ENCODE data around the gene ABI2. TPM values are rescaled to one million over a fixed set of nuclear protein-coding genes. Genes with fewer than 3 reads are reported as not detected.

ABI2 gene
- total and polyA plus RNA-seq, 2 experiments from 2014 or later = 22.6 to 27.5 TPM

DNA sequence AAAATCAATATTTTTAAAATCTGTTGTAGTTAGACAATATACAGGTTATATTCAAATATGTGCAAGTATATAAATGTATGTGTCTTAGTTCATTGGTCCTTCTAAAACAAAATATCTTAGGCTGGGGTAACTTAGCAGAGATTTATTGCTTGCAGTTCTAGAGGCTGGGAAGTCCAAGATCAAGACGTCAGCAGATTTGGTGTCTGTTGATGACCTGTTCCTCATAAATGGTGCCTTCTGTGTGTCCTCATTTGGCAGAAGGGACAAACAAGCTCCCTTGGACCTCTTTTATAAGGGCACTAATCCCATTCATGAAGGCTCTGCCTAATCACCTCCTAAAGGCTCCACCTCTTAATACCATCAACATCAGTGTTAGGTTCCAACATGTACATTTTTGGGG lies 31.3 kb downstream of the ABI2 start:
- Histone ChIP-seq H3K27ac (no peak overlapping the region), H3K36me3 (replicated peaks; ENCODE audit: insufficient read depth, low read depth) (no peaks in the 10 kb centered on the region), H4K20me1 (ENCODE audit: insufficient read depth, poor library complexity, severe bottlenecking) (peaks cover 5% of the 10 kb centered on the region), H3K9me3 (ENCODE audit: low read depth) (no peaks in the 10 kb centered on the region), H3K4me3 (no peak overlapping the region), H3K4me1 (ENCODE audit: insufficient read depth) (no peaks in the 10 kb centered on the region), H3K79me2 (peaks cover 56% of the 10 kb centered on the region), H2AFZ (no peak overlapping the region), H3K4me2 (no peak overlapping the region), H3K27me3 (no peaks in the 10 kb centered on the region), H3K9me2 (replicated peaks; ENCODE audit: insufficient read depth) (no peaks in the 10 kb centered on the region)
- 96% methylated on average over 1 of the region's 1 CpG for WGBS (ENCODE audit: low lambda C conversion rate, missing lambda C conversion rate)
- no peak for TF ChIP-seq EZH2 (IDR thresholded peaks at IDR 0.05; ENCODE audit: borderline replicate concordance)
- TF ChIP-seq EZH2phosphoT487 (IDR thresholded peaks at IDR 0.05; ENCODE audit: low read depth, severe bottlenecking, unreplicated experiment) = no peak
- TF ChIP-seq, protein P1, sequence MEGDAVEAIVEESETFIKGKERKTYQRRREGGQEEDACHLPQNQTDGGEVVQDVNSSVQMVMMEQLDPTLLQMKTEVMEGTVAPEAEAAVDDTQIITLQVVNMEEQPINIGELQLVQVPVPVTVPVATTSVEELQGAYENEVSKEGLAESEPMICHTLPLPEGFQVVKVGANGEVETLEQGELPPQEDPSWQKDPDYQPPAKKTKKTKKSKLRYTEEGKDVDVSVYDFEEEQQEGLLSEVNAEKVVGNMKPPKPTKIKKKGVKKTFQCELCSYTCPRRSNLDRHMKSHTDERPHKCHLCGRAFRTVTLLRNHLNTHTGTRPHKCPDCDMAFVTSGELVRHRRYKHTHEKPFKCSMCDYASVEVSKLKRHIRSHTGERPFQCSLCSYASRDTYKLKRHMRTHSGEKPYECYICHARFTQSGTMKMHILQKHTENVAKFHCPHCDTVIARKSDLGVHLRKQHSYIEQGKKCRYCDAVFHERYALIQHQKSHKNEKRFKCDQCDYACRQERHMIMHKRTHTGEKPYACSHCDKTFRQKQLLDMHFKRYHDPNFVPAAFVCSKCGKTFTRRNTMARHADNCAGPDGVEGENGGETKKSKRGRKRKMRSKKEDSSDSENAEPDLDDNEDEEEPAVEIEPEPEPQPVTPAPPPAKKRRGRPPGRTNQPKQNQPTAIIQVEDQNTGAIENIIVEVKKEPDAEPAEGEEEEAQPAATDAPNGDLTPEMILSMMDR (IDR thresholded peaks at IDR 0.05; ENCODE audit: poor library complexity) = no peak
- no peak for DNase-seq (ENCODE audit: low spot score)

DNA sequence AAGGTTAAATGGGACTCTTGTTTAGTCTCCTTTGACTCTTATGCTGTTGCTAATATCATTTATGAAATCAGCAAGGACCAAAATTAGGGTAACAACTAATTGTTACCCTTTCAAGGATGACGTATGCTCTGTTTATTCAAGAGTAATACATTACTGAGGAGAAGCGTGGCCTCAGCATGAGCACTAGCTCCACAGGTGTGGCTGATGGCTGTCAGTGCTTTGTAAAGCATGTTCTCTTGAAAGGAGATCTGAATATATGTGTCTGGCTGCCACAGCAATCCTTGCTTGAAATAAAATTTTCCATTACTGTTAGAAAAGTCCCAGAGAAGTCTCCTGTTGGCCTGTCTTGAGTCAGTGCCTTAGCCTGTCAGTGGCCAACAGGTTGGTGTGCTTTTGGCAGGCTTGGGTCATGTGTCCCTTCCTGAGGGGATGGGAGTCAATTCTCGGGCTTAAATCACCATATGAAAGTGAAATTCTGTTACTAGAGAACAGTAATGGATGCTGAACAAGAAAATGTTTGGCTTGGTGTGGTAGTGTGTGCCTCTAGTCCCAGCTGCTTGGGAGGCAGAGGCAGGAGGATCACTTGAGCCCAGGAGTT lies 32.7 kb downstream of the ABI2 start:
- Histone ChIP-seq H2AFZ (no peak overlapping the region), H3K4me1 (ENCODE audit: insufficient read depth) (no peaks in the 10 kb centered on the region), H3K9me2 (replicated peaks; ENCODE audit: insufficient read depth) (no peaks in the 10 kb centered on the region), H3K27me3 (no peaks in the 10 kb centered on the region), H3K27ac (no peak overlapping the region), H3K79me2 (peaks cover 52% of the 10 kb centered on the region), H3K9me3 (ENCODE audit: low read depth) (no peaks in the 10 kb centered on the region), H4K20me1 (ENCODE audit: insufficient read depth, poor library complexity, severe bottlenecking) (peaks cover 5% of the 10 kb centered on the region), H3K4me2 (no peak overlapping the region), H3K4me3 (no peak overlapping the region), H3K36me3 (replicated peaks; ENCODE audit: insufficient read depth, low read depth) (no peaks in the 10 kb centered on the region)
- DNase-seq (ENCODE audit: low spot score) = peak; percentile 19
- TF ChIP-seq EZH2phosphoT487 (IDR thresholded peaks at IDR 0.05; ENCODE audit: low read depth, severe bottlenecking, unreplicated experiment) (no peak), EZH2 (IDR thresholded peaks at IDR 0.05; ENCODE audit: borderline replicate concordance) (no peak)
- TF ChIP-seq, protein P1 (IDR thresholded peaks at IDR 0.05; ENCODE audit: poor library complexity) = no peak
- WGBS (ENCODE audit: low lambda C conversion rate, missing lambda C conversion rate) = 58% methylated on average over 3 of the region's 3 CpGs

DNA sequence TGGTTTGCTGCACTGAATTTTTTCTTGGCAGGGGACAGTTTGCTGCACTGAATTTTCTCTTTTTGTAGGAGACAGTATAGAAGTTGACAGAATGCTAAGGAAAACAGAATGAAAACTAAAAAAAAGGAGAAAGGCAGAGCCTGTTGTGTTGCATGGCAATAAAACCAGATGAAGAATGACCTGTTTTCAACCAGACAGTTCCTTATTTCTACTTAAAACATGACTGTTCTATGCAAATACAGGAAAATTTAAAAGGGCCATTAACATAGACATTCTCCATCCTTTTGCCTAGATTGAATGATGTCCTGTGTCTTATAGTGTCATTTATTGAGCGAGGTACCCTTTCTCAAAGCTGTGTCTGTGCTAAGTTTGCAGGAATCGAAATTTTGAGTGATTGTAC lies 33.3 kb downstream of the ABI2 start:
- H3K9me2 ChIP-seq (replicated peaks; ENCODE audit: insufficient read depth) = no peaks in the 10 kb centered on the region
- H2AFZ ChIP-seq = no peak overlapping the region
- H4K20me1 ChIP-seq (ENCODE audit: insufficient read depth, poor library complexity, severe bottlenecking) = peaks cover 5% of the 10 kb centered on the region
- 92% methylated on average over 2 of the region's 2 CpGs for WGBS (ENCODE audit: low lambda C conversion rate, missing lambda C conversion rate)
- H3K4me2 ChIP-seq = no peak overlapping the region
- H3K27me3 ChIP-seq = no peaks in the 10 kb centered on the region
- TF ChIP-seq EZH2phosphoT487 (IDR thresholded peaks at IDR 0.05; ENCODE audit: low read depth, severe bottlenecking, unreplicated experiment) = no peak
- TF ChIP-seq, protein P1 (IDR thresholded peaks at IDR 0.05; ENCODE audit: poor library complexity) = no peak
- TF ChIP-seq EZH2 (IDR thresholded peaks at IDR 0.05; ENCODE audit: borderline replicate concordance) = no peak
- no peaks in the 10 kb centered on the region for H3K4me1 ChIP-seq (ENCODE audit: insufficient read depth)
- H3K79me2 ChIP-seq = peaks cover 54% of the 10 kb centered on the region
- DNase-seq (ENCODE audit: low spot score) = no peak
- H3K27ac ChIP-seq = no peak overlapping the region
- H3K9me3 ChIP-seq (ENCODE audit: low read depth) = no peaks in the 10 kb centered on the region
- H3K36me3 ChIP-seq (replicated peaks; ENCODE audit: insufficient read depth, low read depth) = no peaks in the 10 kb centered on the region
- H3K4me3 ChIP-seq = no peak overlapping the region

All from hepatocyte (in vitro differentiated cells).